ENCODE measurements around the gene WDR64.

Gene WDR64

GRCh38 chr1:241827264-241827663 lies 175.2 kb downstream of the WDR64 start:
- CTCF ChIA-PET = no interaction called here
- POLR2A ChIA-PET = no interaction called here
- TF ChIP-seq CTCF (IDR thresholded peaks at IDR 0.05; ENCODE audit: control extremely low read depth, extremely low read depth, low read depth, missing control alignments) = no peak

GRCh38 chr1:241828463-241829021 lies 176.5 kb downstream of the WDR64 start:
- TF ChIP-seq CTCF (IDR thresholded peaks at IDR 0.05; ENCODE audit: control extremely low read depth, extremely low read depth, low read depth, missing control alignments) = no peak
- ChIA-PET POLR2A (no interaction called here), CTCF (no interaction called here)
- no peak for DNase-seq (ENCODE audit: extremely low spot score)

More at GRCh38 chr1:241827264-241827663, 175.2 kb downstream of the WDR64 start:
- DNase-seq (ENCODE audit: extremely low spot score) = no peak

- CTCF ChIA-PET = no interaction called here
- POLR2A ChIA-PET = no interaction called here
- no peak for DNase-seq (ENCODE audit: extremely low spot score)
- no peak for TF ChIP-seq CTCF (IDR thresholded peaks at IDR 0.05; ENCODE audit: control extremely low read depth, extremely low read depth, low read depth, missing control alignments)
Observed at GRCh38 chr1:241829468-241829867, 177.4 kb downstream of the WDR64 start.

GRCh38 chr1:241834733-241835377 lies 182.8 kb downstream of the WDR64 start:
- TF ChIP-seq CTCF (IDR thresholded peaks at IDR 0.05; ENCODE audit: control extremely low read depth, extremely low read depth, low read depth, missing control alignments) = peak; percentile 41
- CTCF ChIA-PET = interaction anchor here (0.9 to 1.0 kb wide), 2 partner anchors 224 to 299 kb away, joined by 3 read pairs; no protein-coding TSS in a partner anchor
- DNase-seq (ENCODE audit: extremely low spot score) = no peak
- POLR2A ChIA-PET = no interaction called here

- no peak for DNase-seq (ENCODE audit: extremely low spot score)
- ChIA-PET POLR2A (no interaction called here), CTCF (no interaction called here)
- no peak for TF ChIP-seq CTCF (IDR thresholded peaks at IDR 0.05; ENCODE audit: control extremely low read depth, extremely low read depth, low read depth, missing control alignments)
Observed at GRCh38 chr1:241836941-241837340, 184.9 kb downstream of the WDR64 start.

GRCh38 chr1:241837416-241837815 lies 185.3 kb downstream of the WDR64 start:
- ChIA-PET POLR2A (no interaction called here), CTCF (interaction anchor here (1.1 to 2.7 kb wide), 3 partner anchors 10 to 226 kb away, joined by 3 to 10 read pairs (median 8); partner anchors contain the start of gene EXO1)
- TF ChIP-seq CTCF (IDR thresholded peaks at IDR 0.05; ENCODE audit: control extremely low read depth, extremely low read depth, low read depth, missing control alignments) = no peak
- DNase-seq (ENCODE audit: extremely low spot score) = no peak
